Natural killer cell treated with Interleukin-12 subunit alpha and Interleukin-12 subunit beta and Interleukin-15 and Interleukin-18, amount 100 ng/mL, for 72 hours (primary cell): Measurements from ENCODE around the gene RGP1. TPM values are rescaled to one million over a fixed set of nuclear protein-coding genes. Genes with fewer than 3 reads are reported as not detected.
A peak's percentile ranks its signal among the peaks of the same experiment; 100 is the strongest.

Experiments
- ATAC-seq, 2 donors: fragments of 150-1000 bp; cut with Tn5 transposase in 1 of 2; sonication (Bioruptor Pico), chemical (Tn5 transposase) in 1 of 2; 2 replicates each; pipeline ENCODE4 v1.10.0; 2021
- DNase-seq: peaks from one replicate; pipeline ENCODE4 v3.0.0; 2022; ENCODE audit warnings: low spot score
- H3K27ac Mint-ChIP-seq, 2 donors: 1 replicate in 1 of 2; 2 replicates in 1 of 2; pipeline ENCODE4 v1.8.0; 2022; ENCODE audit warnings: mixed read lengths in 2 of 2, mild to moderate bottlenecking in 1 of 2, moderate library complexity in 1 of 2
- H3K27me3 Mint-ChIP-seq, 2 donors: 1 replicate in 1 of 2; 2 replicates in 1 of 2; pipeline ENCODE4 v1.8.0; 2022; ENCODE audit warnings: mixed read lengths in 2 of 2
- H3K36me3 Mint-ChIP-seq: one replicate; pipeline ENCODE4 v1.8.0; 2022; ENCODE audit warnings: mixed read lengths
- H3K4me1 Mint-ChIP-seq, 2 donors: 1 replicate in 1 of 2; 2 replicates in 1 of 2; pipeline ENCODE4 v1.8.0; 2022; ENCODE audit warnings: low read depth in 2 of 2, mixed read lengths in 2 of 2, mild to moderate bottlenecking in 1 of 2
- H3K4me3 Mint-ChIP-seq: one replicate; pipeline ENCODE4 v1.8.0; 2022; ENCODE audit warnings: mixed read lengths
- H3K9me3 Mint-ChIP-seq: 2 replicates; pipeline ENCODE4 v1.8.0; 2022; ENCODE audit warnings: mixed read lengths
- total RNA-seq, 2 donors: library from RNA; stranded (reverse); gene quantifications; one replicate each; pipeline ENCODE4 v1.2.3, GENCODE V29; 2022

Gene RGP1
- total RNA-seq, 2 donors from 2014 or later, result 17.9 to 19.6 TPM

DNA sequence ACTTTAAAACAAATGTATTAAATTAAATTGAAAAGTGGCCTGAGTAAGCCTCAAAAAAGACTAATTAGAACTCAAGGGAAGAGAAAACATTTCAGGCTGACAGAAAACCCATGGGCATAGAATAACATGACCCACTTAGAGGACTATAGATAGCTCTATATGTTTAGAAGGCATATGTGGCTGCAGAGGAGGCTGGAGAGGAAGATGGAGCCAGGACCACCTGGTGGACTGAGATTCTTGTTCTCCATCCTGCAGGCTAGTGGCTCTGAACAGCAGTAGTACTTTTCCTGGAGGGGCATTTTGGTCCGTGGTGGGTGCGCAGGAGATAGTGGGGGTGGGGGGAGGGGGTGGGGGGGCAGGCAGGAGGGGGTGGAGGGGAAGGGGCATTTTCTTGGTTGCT lies 32.0 kb downstream of the RGP1 start:
- Mint-ChIP-seq H3K27ac (no peak overlapping the region), H3K27me3 (no peaks in the 10 kb centered on the region), H3K4me3 (no peak overlapping the region), H3K36me3 (peaks cover 16% of the 10 kb centered on the region), H3K9me3 (no peaks in the 10 kb centered on the region), H3K4me1 (no peaks in the 10 kb centered on the region)
- no peak for DNase-seq
- ATAC-seq, result no peak

DNA sequence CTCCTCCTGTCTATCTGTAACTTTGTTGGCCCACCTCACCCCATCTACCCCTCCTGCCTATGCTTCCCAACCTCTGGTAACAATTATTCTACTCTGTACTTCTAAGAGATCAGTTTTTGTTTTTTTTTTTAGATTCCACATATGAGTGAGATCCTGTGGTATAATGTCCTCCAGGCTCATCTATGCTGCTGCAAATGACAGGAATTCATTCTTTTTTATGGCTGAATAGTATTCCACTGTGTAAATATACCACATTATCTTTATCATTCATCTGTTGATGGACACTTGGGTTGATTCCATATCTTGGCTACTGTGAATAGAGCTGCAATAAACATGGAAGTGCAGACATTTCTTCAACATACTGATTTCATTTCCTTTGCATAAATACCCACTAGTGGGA lies 34.3 kb downstream of the RGP1 start:
- H3K36me3 Mint-ChIP-seq, result peaks cover 17% of the 10 kb centered on the region

DNA sequence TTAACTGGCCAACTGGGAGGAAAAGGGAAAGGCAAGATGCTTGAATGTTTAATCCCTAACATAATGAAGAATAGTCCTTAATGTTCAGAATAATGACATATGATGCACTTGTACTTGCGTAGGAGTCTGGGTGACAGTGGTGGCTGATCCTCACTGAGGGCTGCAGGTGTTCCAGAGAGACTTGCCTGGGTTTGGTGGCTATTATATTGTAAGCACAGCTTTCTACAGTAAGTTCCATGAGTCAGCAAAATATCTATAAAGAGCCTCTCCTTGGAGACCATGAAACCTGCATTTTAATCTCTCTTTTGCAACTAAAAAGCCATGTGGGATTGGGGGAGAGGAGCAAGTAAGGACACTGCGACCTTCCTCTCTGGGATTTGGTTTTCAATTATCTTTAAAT lies 40.5 kb downstream of the RGP1 start:
- no peaks in the 10 kb centered on the region for H3K27me3 Mint-ChIP-seq
- no peak overlapping the region for H3K27ac Mint-ChIP-seq
- peaks cover 6% of the 10 kb centered on the region for H3K36me3 Mint-ChIP-seq
- DNase-seq (no peak), ATAC-seq (no peak)
- peaks cover 5 to 10% of the 10 kb centered on the region in 2 donors for H3K4me1 Mint-ChIP-seq
- H3K9me3 Mint-ChIP-seq, result no peaks in the 10 kb centered on the region
- no peak overlapping the region for H3K4me3 Mint-ChIP-seq

More for the DNA sequence above, 34.3 kb downstream of the RGP1 start:
- Mint-ChIP-seq H3K9me3 (no peaks in the 10 kb centered on the region), H3K27me3 (no peaks in the 10 kb centered on the region), H3K27ac (no peak overlapping the region), H3K4me3 (no peak overlapping the region), H3K4me1 (no peaks in the 10 kb centered on the region)
- no peak for DNase-seq
- no peak for ATAC-seq

DNA sequence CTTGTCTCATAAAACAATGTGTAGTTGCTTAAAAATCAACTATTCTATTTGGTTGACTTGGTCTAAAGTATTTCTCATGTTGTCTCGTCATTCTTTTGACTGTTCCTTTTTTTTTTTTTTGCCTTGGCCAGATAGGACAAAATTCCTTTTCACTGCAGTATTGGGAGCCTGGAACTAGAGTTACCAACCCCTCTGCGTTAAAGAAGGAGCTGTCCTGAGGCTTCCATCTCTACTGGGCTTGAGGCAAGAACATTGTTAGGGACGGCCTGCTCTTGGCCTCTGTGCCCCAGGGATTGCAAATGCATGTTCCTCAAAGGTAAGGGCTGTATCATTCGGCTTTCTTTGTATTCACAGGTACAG lies 40.9 kb downstream of the RGP1 start:
- ATAC-seq, result no peak
- no peak overlapping the region for H3K27ac Mint-ChIP-seq

DNA sequence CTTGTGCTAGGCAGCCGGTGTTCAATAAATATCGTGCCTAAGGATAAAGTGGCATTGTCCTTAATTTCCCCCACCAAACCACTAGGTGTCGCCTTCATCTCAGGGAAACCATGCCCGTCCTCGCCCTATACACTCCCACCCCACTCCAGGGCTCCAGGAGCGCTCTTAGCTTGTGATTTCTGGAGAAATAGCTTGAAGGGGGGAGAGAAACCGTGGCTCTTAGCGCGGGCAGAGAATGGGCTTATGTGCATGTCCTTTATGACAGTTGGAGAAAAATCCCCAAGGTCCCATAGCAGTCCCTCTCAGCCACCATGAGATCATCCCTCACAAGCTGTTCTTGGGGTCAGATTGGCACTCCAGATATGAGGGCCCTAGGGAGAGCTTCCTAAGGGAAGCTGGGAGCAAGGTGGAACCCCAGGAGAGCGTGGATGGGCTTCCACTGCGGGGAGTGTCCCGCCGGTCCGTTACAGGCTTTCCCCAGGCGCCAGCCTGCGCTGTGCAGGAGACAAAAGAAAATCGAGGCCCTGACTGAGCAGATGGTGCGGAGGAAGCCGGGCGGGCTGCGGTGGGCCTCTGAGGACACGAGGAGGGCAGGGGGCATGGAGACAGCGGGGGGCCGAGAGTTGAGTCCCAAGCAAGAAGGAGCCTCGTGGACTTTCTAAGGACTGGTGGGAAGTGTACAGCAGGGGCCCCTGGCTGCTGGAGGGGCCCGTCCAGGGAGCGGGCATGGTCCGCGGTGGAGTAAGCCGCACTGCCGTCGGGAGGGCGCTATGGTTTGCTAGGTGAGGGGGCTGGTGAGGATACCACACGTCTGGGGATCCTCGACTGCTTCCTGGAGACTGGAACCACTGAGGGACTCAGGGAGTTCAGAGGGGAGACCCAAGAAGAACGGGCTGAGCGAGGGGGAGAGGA lies 41.6 kb downstream of the RGP1 start:
- Mint-ChIP-seq H3K36me3 (peaks cover 5% of the 10 kb centered on the region), H3K27ac (no peak overlapping the region), H3K27me3 (no peaks in the 10 kb centered on the region), H3K4me1 (peaks cover 6 to 13% of the 10 kb centered on the region in 2 donors), H3K4me3 (no peak overlapping the region), H3K9me3 (no peaks in the 10 kb centered on the region)
- peak; percentile 67 for DNase-seq
- ATAC-seq, result peak; percentile 78 to 89

More for the DNA sequence above, 40.9 kb downstream of the RGP1 start:
- Mint-ChIP-seq H3K27me3 (no peaks in the 10 kb centered on the region), H3K36me3 (peaks cover 6% of the 10 kb centered on the region), H3K4me1 (peaks cover 6 to 10% of the 10 kb centered on the region in 2 donors), H3K4me3 (no peak overlapping the region), H3K9me3 (no peaks in the 10 kb centered on the region)
- DNase-seq, result no peak

DNA sequence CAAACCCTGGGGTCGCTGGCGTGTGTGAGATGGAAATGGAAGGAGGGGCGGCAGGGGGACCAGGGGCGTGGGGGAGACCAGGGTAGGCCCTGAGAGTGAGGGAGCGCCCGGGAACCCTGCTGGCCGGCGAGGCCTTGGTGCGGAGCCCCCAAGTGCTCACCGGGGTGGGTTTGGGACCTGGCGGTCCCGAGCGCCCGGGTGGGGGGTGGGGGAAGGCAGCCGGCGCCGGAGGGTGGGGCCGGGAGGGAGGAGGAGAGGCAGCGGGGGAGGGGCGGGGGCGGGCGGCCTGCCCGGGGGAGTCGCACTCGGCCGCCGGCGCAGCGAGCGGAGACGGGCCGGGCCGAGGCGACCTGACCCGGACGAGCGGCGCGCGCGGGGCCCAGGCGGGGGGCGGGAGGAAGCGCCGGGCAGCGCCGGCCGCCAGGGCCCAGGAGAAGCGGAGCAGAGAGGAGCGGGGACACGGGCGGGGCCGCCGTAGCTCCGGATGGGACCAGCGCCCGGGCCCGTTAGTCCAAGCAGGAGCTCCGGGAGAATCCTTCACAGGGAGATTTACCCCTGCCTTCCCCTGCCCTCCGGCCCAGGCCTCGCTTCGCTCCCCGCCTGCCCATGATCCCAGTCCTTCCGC lies 42.3 kb downstream of the RGP1 start, which contains the start of gene NPR2:
Gene NPR2 (plus strand): TSS at position 295 of the 625 bp plus-strand sequence. CDS start 818 bp downstream, outside the sequence.
- no peak within 1 kb of the TSS for H3K4me3 Mint-ChIP-seq
- DNase-seq (no peak), ATAC-seq (no peak)
- H3K9me3 Mint-ChIP-seq, result no peaks in the 10 kb centered on the region
- H3K36me3 Mint-ChIP-seq, result no peaks in the 10 kb centered on the region
- H3K4me1 Mint-ChIP-seq, result peaks cover 6 to 13% of the 10 kb centered on the region in 2 donors
- no peaks in the 10 kb centered on the region for H3K27me3 Mint-ChIP-seq
- no peak within 1 kb of the TSS for H3K27ac Mint-ChIP-seq

DNA sequence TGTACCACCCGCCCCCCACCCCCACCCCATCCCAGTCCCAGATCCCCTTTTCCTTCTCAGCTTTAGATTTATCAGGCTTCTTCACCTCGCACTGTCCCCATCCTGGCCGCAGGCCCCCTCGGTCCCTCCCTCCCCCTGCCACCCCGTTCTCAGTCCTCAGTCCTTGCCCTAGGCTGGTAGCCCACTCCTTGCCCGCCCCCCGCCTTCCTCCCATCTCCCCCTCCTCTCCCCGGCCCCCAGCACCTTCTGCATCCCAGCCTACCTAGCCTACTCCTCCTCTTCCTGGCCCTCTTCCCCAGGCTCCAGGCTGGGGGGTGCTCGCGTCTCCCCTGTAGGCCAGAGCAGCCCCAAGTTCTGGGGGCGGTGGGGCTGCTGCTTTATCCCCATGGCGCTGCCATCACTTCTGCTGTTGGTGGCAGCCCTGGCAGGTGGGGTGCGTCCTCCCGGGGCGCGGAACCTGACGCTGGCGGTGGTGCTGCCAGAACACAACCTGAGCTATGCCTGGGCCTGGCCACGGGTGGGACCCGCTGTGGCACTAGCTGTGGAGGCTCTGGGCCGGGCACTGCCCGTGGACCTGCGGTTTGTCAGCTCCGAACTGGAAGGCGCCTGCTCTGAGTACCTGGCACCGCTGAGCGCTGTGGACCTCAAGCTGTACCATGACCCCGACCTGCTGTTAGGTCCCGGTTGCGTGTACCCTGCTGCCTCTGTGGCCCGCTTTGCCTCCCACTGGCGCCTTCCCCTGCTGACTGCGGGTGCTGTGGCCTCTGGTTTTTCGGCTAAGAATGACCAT lies 43.1 kb downstream of the RGP1 start:
- no peaks in the 10 kb centered on the region for H3K9me3 Mint-ChIP-seq
- no peaks in the 10 kb centered on the region for H3K36me3 Mint-ChIP-seq
- no peak overlapping the region for H3K4me3 Mint-ChIP-seq
- DNase-seq (no peak), ATAC-seq (no peak)
- peaks cover 11 to 17% of the 10 kb centered on the region in 2 donors for H3K4me1 Mint-ChIP-seq
- H3K27ac Mint-ChIP-seq, result no peak overlapping the region
- H3K27me3 Mint-ChIP-seq, result no peaks in the 10 kb centered on the region

DNA sequence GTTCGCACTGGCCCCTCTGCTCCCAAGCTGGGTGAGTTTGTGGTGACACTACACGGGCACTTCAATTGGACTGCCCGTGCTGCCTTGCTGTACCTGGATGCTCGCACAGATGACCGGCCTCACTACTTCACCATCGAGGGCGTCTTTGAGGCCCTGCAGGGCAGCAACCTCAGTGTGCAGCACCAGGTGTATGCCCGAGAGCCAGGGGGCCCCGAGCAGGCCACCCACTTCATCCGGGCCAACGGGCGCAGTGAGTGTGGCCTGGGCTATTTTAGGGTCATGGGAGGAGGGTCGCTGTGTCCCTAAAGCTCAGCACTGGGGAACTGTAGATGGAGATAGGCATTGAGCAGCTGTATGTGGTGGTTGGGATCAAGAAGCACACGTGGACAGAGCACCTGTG lies 43.7 kb downstream of the RGP1 start:
- H3K4me3 Mint-ChIP-seq, result no peak overlapping the region
- H3K27me3 Mint-ChIP-seq, result no peaks in the 10 kb centered on the region
- no peak overlapping the region for H3K27ac Mint-ChIP-seq
- no peaks in the 10 kb centered on the region for H3K9me3 Mint-ChIP-seq
- ATAC-seq (no peak), DNase-seq (no peak)
- H3K4me1 Mint-ChIP-seq, result peaks cover 14 to 17% of the 10 kb centered on the region in 2 donors
- no peaks in the 10 kb centered on the region for H3K36me3 Mint-ChIP-seq

DNA sequence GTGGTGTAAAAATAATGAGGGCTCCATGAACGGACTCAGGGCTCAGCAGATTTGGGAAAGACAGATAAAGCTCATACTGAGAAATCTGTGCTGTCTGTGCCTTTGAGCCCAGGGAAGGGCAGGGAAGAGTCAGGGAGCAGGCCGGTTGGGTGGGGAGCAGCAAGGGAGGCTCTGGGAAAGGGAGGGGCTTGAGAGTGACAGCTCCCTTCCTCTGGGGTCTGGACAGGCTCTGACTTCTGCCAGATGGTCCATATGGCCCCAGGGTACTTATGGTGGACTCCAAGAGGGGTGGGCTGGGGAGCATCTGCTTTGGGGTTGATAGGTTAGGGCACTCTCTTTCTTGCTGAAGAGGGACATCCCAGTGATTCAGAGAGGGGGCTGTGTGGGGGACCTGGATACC lies 44.4 kb downstream of the RGP1 start:
- DNase-seq, result no peak
- H3K9me3 Mint-ChIP-seq, result no peaks in the 10 kb centered on the region
- H3K36me3 Mint-ChIP-seq, result no peaks in the 10 kb centered on the region
- H3K27me3 Mint-ChIP-seq, result no peaks in the 10 kb centered on the region
- no peak overlapping the region for H3K4me3 Mint-ChIP-seq
- no peak for ATAC-seq
- H3K27ac Mint-ChIP-seq, result no peak overlapping the region
- peaks cover 17 to 19% of the 10 kb centered on the region in 2 donors for H3K4me1 Mint-ChIP-seq

DNA sequence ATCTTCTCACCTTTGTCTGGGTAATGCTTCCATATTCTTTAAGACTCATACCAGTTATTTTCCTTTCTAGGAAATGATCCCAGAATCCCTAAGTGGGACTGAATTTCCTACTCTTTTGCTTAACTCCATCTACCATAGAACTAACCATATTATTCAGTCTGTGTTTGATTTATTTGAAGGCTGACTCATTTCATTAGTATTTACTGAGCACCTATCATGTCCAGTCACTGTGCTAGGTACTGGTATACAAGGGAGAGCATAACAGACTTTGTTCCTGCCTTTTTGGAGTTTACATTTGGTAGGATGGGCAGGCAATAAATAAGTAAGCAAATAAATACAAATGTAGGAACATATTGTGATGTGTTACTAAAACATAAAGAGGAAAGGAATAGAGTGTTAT lies 46.6 kb downstream of the RGP1 start:
- no peak for DNase-seq
- Mint-ChIP-seq H3K4me1 (peaks cover 16 to 19% of the 10 kb centered on the region in 2 donors), H3K4me3 (no peak overlapping the region), H3K9me3 (no peaks in the 10 kb centered on the region), H3K27me3 (no peaks in the 10 kb centered on the region), H3K27ac (no peak overlapping the region), H3K36me3 (no peaks in the 10 kb centered on the region)
- no peak for ATAC-seq

DNA sequence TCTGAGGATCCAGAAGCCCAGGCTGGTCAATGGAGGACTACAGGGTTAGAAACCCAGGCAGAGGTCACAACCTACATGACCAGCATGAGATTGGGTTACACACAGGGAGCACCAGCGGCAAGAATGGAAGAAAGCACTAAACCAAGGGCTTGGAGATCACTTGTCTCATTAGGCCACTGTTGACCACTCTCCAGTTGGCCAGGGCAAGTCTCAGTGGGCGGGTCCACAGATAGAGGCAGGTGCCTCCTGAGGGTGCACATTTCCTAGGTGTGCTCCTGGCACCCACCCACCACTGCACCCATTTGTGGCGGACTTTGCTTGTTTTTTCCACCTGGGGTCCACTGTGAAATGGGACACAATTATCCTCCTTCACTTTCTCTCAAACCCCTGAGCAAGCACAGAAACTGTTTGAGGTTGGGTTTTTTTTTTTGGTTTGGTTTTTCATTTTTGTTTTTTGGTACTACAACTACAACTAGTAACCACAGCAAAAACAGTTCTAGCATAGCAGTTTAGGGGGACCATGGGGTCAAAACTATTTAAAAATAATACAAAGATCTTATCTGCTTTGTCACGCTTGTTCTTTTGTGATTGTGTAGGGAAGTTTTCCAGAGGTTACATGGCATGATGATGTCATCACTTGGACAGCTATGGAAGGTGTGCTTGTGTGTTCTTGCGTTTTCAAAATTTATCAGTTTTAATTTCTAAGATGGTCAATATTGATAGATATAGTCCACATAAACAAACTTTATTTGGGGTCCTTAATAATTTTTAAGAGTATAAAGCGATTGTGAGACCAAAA lies 48.4 kb downstream of the RGP1 start:
- Mint-ChIP-seq H3K4me1 (peaks cover 16 to 19% of the 10 kb centered on the region in 2 donors), H3K9me3 (no peaks in the 10 kb centered on the region), H3K27ac (peak overlapping the region in 1 of 2 donors; percentile 12), H3K4me3 (no peak overlapping the region), H3K36me3 (no peaks in the 10 kb centered on the region), H3K27me3 (no peaks in the 10 kb centered on the region)
- no peak for ATAC-seq
- no peak for DNase-seq

DNA sequence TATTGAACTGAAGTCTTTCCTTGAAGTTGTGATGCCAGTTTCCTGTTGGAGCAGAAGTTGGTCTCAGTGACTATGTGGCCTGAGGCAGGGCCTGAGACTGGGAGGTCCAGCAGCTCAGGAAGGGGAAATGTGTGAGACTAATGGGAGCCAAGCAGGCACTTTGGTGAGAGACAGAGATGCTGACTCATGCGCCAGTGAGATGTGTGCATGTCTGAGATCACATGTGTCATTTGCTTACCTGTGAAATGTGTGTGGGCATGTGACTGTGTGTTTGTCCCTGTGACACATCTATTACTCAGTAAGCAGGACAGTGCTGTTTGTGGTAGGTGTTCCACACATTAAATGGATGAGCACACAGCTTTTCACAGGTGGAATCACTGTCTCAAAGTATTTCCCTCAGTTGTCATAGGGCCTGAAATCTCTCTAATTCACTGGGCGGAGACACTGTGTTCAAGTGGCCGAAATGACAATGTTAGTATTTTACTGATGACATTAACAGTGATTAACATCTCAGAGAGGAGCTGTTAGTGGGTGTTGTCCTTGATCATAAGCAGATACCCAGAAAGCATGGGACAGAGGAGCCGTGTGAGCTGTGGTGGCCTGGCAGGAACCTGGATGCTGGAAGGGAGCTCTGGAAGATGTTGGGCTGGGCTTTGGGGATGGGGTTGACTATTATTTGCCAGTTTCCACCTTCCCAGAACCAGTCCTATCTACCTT lies 49.7 kb downstream of the RGP1 start:
- peak; percentile 80 to 84 for ATAC-seq
- Mint-ChIP-seq H3K27ac (no peak overlapping the region), H3K27me3 (no peaks in the 10 kb centered on the region), H3K36me3 (no peaks in the 10 kb centered on the region), H3K4me1 (peaks cover 16 to 19% of the 10 kb centered on the region in 2 donors), H3K9me3 (no peaks in the 10 kb centered on the region), H3K4me3 (no peak overlapping the region)
- DNase-seq, result no peak

DNA sequence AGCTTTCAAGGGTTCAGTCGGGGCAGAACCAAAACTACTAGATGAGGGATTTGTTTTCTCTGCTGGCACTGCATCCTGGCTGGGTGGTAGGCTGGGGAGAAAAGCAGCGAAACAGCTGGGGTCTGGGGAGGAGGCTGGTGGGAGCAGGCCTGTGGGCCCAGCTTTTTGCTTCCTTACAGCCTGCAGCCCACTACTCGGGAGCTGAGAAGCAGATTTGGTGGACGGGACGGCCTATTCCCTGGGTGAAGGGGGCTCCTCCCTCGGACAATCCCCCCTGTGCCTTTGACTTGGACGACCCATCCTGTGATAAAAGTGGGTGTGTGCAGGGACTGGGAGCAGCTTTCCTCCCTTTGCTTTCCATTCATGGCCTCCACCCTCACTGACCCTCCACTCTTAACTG lies 51.4 kb downstream of the RGP1 start:
- no peak overlapping the region for H3K4me3 Mint-ChIP-seq
- no peak for ATAC-seq
- H3K27me3 Mint-ChIP-seq, result no peaks in the 10 kb centered on the region
- H3K36me3 Mint-ChIP-seq, result no peaks in the 10 kb centered on the region
- DNase-seq, result no peak
- no peak overlapping the region for H3K27ac Mint-ChIP-seq
- H3K9me3 Mint-ChIP-seq, result no peaks in the 10 kb centered on the region
- H3K4me1 Mint-ChIP-seq, result peaks cover 8 to 13% of the 10 kb centered on the region in 2 donors
